GM04503 (cell line): ENCODE data around the gene OPCML.

Source experiments
- DNase-seq: peaks from one replicate; pipeline ENCODE4 v3.0.0-alpha.2; 2012; ENCODE audit warnings: low read depth

Gene OPCML

GRCh38 chr11:133284156-133284555 lies 248.1 kb downstream of the OPCML start:
- DNase-seq: no peak

DNA sequence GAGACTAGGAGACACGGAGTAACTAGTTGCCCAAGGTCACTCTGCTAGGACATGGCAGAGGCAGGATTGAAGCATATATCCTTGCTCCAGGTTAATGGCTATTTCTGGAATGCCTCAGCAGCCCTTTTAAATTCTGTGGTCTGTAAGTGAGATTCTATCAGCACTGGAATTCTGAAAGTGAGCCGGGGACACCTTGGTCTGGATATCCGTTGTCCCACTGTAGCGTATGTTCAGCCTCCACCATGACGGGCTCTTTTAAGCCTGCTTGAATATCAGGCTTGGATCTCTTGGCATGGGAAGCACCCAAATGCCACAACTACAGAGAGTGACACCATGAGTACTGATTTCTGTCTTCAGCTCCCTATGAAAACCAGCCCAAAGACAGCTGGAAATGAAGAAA lies 254.4 kb downstream of the OPCML start:
- no peak for DNase-seq

- no peak for DNase-seq
Measured at GRCh38 chr11:133271871-133272776, 260.2 kb downstream of the OPCML start.

- no peak for DNase-seq
Measured at GRCh38 chr11:133271206-133271605, 261.1 kb downstream of the OPCML start.

- no peak for DNase-seq
Measured at GRCh38 chr11:133269267-133269666, 263.0 kb downstream of the OPCML start.

- DNase-seq: no peak
Measured at GRCh38 chr11:133266986-133267385, 265.3 kb downstream of the OPCML start.

DNA sequence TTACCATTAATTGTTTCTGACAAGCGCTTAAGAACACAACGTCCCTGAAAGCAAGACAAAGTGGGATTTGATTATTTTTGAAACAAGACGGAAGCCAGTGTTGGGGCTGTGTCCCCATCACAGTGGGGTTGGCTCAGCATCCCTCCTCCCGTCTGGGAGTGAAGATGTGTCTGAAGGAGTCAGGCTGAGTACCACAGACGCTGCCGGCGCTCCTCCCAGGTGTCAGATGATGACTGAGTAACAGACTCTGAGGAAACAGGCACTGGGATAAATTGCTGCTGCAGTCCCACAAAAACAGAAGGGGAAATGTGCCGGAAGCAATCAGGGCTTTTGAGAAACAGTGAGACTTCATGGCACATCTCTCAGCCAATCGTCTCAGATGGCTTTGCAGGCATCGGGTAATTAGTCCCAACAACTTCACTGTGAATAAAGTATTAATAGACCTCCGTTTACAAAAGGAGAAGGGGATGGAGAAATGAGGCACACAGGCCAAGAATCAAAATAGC lies 266.7 kb downstream of the OPCML start:
- no peak for DNase-seq

DNA sequence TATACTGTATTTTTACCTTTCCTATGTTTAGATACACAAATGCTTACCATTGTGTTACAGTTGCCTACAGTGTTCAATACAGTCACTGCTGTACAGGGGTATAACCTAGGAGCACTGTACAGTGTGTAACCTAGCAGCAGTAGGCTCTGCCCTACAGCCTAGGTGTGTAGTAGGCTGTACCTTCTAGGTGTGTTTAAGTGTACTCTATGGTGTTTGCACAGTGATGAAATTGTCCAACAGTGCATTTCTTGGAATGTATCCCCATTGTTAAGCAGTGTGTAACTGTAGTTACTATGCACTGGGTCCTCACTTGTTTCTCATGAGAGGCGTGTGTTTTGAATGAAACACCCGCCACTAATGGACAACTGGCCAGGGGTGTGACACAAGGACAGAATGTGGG lies 269.0 kb downstream of the OPCML start:
- DNase-seq: no peak

- no peak for DNase-seq
Measured at GRCh38 chr11:133258751-133259150, 273.6 kb downstream of the OPCML start.

- no peak for DNase-seq
Measured at GRCh38 chr11:133254601-133255000, 277.7 kb downstream of the OPCML start.

- DNase-seq: no peak
Measured at GRCh38 chr11:133253570-133253969, 278.7 kb downstream of the OPCML start.

DNA sequence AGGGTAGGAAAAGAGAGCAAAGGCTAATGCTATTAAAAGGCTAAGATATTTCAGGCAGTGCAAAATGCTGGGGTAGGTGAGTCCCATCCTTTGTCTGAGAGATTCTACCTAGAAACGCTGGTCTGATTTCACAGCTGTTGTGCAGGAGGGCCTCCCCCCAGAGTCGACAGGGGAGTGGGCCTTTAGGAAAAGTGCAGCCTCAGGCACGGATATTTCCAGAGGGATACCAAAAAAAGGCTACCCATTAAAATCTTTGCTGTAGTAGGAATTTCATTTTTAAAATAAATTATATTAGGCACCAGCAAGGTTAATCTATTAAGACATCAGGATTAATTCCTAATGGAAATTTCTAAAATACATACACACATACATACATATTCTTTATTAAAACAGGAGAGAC lies 280.5 kb downstream of the OPCML start:
- DNase-seq: no peak

DNA sequence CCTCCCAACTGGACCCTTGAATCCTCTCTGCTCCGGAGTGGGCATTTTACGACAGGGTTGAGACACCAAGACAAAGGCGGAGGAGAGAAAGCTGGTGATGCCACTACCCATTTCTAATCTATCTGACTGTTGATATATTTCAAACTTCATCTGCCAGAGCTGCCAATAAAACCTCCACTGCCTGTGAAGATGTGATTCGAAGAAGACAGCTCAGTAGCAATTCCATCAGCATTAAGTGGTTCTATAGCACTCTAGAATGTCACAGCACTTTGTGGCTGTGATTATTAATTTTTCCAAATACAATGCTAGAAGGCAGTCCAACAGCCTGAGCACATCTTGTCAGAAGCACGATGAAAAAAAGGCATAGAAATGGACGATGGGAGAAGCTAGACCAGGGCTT lies 282.8 kb downstream of the OPCML start:
- DNase-seq: no peak

DNA sequence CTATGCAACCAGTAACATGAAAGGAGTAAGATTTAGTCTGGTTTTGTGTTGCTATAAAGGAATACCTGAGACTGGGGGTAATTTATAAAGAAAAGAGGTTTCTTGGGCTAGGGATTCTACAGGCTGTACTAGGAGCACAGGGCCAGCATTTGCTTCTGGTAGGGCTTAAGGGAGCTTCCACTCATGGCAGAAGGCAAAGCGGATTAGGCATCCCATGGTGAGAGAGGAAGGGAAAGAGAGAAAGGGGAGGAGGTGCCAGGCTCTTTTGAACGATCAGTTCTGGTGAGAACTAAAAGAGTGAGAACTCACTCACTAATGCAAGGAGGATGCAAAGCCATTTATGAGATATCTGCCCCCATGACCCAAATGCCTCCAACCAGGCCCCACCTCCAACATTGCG lies 283.2 kb downstream of the OPCML start:
- no peak for DNase-seq

DNA sequence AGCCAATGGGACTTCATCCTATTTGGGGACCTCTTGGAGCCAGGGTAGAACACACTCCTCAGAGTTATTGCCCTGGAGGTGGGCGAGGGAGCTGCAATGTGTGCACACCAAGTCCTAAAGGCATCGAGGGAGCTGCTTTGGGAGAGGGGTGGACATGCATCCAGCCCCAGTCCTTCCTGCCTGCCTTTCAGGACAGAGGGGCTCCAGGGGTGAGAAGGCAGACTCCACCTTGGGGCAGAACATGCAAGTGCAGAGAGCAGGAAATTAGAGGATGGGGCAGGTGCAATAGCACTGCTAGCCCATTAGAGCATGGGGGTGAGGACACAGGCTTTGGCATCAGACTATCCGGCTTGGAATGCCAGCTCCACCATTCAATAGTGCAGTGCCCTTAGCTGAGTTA lies 288.5 kb downstream of the OPCML start:
- no peak for DNase-seq

DNA sequence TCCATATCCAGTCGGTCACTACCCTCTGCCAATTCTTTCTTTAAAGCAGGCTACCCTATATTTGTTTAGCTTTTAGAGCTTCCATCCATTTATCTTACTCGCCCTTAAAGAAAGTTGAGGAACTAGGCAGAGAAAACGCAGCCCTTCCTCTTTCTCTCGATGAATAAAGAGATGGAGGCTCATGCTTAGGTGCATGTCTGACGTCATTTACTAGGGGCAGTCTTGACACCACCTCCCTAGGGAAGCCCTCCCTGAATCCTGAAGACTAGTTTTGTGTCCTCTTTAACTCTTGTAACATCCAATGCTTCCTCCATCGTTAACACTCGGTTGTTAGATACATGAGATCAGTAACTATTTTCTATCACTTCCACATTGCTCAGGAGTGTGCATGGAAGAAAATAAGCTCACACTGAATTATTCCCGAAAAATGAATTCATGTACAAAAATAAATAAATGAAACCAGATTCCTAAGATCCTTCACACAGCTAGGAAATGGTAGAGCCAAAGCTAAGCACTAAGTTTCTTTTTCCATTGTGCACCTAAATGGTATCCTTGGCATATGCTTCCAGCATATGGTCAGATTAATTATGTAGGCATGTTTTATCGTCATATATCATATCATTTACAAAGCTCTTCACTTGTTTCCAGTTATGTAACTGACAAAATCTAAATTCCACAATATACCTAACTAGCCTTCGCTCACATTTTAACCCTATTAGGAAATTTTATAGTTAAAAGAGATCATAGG lies 291.2 kb downstream of the OPCML start:
- no peak for DNase-seq

DNA sequence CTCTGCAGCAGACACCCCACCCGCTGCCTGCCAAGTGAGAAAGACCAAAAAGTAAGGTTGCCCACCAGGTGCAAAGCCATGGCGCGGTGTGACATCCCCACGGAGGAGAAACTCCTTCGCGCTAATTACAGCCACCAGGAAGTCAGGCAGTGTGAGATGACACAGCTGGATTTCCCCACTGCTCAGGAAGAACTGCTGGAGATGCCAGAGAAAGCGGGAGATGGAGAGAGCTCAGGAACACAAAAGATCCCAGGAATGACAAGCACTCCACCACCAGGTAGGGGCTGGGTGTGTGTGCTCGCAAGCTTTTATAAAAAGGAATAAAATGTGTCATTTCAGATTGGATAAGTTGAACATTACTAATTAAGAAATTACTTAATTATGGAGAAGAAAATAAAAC lies 292.7 kb downstream of the OPCML start:
- no peak for DNase-seq

DNA sequence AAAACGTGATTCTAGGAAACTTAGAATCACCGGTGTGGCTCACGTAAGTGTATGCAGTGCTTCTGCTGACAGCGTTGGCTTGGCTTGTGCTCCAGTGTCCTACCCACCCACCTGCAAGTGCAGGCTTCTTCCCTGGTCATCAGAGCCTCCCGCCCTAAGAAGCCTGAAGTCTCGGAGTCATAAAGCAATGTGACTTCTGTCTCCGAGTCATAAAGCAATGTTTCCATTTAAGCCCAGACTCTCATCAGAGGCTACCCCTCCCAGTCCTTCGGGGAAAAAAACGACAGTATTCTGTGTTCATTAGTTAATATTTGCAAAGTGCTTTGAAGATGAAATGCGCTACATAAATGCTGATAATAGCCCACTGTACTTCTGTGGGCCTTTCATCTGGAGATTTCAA lies 293.8 kb downstream of the OPCML start:
- DNase-seq: no peak

GRCh38 chr11:133238027-133238426 lies 294.3 kb downstream of the OPCML start:
- no peak for DNase-seq

DNA sequence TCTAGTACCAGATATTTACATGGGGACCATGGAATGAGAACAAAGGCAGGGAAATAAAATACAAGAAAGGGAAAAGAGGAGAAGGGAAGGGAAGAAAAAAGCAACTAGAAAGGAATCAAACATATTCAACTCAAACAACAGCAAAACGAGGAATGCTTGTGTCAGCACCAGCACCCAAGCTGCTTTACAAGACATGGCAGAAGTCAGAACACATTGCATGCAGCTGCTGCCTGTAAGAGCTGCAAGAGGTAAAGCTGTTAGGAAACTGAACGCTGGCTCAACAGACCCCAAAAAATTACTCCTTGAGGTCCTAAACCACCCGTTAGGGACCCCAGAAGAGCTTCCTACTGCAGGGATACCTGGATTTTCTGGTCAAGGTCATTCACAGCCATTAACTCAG lies 296.9 kb downstream of the OPCML start:
- no peak for DNase-seq

DNA sequence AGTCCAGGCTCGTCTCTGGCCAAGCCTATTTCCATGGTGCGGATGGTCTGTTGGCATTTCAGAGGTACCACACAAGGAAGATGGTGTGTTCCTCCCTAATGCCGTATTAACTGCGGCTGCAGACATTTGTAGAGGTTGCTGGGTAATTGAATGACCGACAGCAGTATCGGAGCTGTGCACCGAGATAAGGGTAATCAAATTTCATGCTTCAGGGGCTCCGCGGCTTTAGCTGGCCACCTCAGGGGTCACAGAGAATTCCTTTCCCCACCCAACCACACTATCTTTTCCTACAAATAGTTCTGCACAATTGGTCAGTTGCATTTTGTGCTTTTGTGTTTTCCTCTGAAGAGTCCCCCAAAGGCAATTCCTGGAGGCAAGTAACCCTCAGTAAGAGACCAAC lies 297.4 kb downstream of the OPCML start:
- no peak for DNase-seq

DNA sequence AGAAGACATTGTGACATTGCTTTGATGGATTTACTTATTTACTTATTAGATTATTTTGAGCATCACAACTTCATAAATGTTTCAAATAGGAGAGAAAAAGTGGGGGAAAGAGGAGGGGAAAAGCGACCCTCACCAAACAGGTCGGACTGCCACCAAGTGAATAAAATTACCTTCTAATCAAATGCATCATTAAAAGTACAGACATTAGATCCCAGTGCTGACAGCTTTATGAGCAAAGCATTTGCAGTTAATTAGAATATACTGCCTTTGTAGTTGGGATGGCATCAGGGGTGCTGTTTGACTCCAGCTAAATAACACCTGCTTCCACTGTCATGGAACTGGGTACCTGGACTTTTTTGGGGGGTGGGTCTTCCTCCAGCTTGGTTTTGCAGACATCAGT lies 299.6 kb downstream of the OPCML start:
- DNase-seq: no peak

- DNase-seq: no peak
Measured at GRCh38 chr11:133230431-133230830, 301.9 kb downstream of the OPCML start.
